Trophoblast cell (in vitro differentiated cells and primary cell): ENCODE measurements around the gene ACOT11.
"Not testable (repeated sequence)": the region's sequence is repeated elsewhere in the genome, so short reads cannot be mapped to it uniquely, and the experiment has no call there.

ENCODE experiments used
- DNase-seq, 2 donors: peaks; one replicate each; pipeline ENCODE4 v3.0.0-alpha.2; 2016
- H2AFZ ChIP-seq: 2 replicates; pipeline ENCODE4 v1.6.1; 2013; ENCODE audit warnings: low read length, moderate library complexity, mild to moderate bottlenecking; ENCODE audit not compliant: insufficient read depth, poor library complexity
- H2AK5ac ChIP-seq: 2 replicates; pipeline ENCODE4 v1.6.1; 2013; ENCODE audit warnings: mild to moderate bottlenecking, low read length
- H2BK120ac ChIP-seq: 2 replicates; pipeline ENCODE4 v1.6.1; 2013; ENCODE audit warnings: low read length, mild to moderate bottlenecking, moderate library complexity; ENCODE audit not compliant: insufficient read depth, poor library complexity
- H2BK12ac ChIP-seq: 2 replicates; pipeline ENCODE4 v1.6.1; 2013; ENCODE audit warnings: mild to moderate bottlenecking, low read length, moderate library complexity
- H2BK5ac ChIP-seq: 2 replicates; pipeline ENCODE4 v1.6.1; 2013; ENCODE audit warnings: low read length, low read depth, moderate library complexity, mild to moderate bottlenecking; ENCODE audit not compliant: poor library complexity
- H3K14ac ChIP-seq: 2 replicates; pipeline ENCODE4 v1.6.1; 2013; ENCODE audit warnings: mild to moderate bottlenecking, low read length
- H3K18ac ChIP-seq: 2 replicates; pipeline ENCODE4 v1.6.1; 2013; ENCODE audit warnings: mild to moderate bottlenecking, low read length
- H3K23ac ChIP-seq: 2 replicates; pipeline ENCODE4 v1.6.1; 2013; ENCODE audit warnings: low read length
- H3K27ac ChIP-seq: 2 replicates; pipeline ENCODE4 v1.5.1; 2013; ENCODE audit warnings: low read depth, mild to moderate bottlenecking, inconsistent platforms, low read length, moderate library complexity
- H3K27me3 ChIP-seq: 2 replicates; pipeline ENCODE4 v1.6.1; 2013; ENCODE audit warnings: inconsistent platforms, mild to moderate bottlenecking, low read length, moderate library complexity; ENCODE audit not compliant: insufficient read depth
- H3K36me3 ChIP-seq, 2 experiments: 1 replicate in 1 of 2; 2 replicates in 1 of 2; pipeline ENCODE4 v1.6.1; 2013; ENCODE audit warnings: low read length in 2 of 2, mild to moderate bottlenecking in 2 of 2, moderate library complexity in 1 of 2; ENCODE audit not compliant: insufficient read depth in 2 of 2, control insufficient read depth in 1 of 2
- H3K4ac ChIP-seq: 2 replicates; pipeline ENCODE4 v1.6.1; 2013; ENCODE audit warnings: low read depth, mild to moderate bottlenecking, low read length, moderate library complexity
- H3K4me1 ChIP-seq, 2 experiments: 1 replicate in 1 of 2; 2 replicates in 1 of 2; pipeline ENCODE4 v1.6.1; 2013; ENCODE audit warnings: low read length in 2 of 2, mild to moderate bottlenecking in 2 of 2, moderate library complexity in 1 of 2; ENCODE audit not compliant: insufficient read depth in 2 of 2, control insufficient read depth in 1 of 2
- H3K4me2 ChIP-seq: 2 replicates; pipeline ENCODE4 v1.6.1; 2013; ENCODE audit warnings: inconsistent platforms, mild to moderate bottlenecking, low read length, moderate library complexity
- H3K4me3 ChIP-seq: 2 replicates; pipeline ENCODE4 v1.5.1; 2013; ENCODE audit warnings: mild to moderate bottlenecking, low read depth, low read length, inconsistent platforms
- H3K79me1 ChIP-seq: one replicate; pipeline ENCODE4 v1.6.1; 2013; ENCODE audit warnings: low read length
- H3K79me2 ChIP-seq: 2 replicates; pipeline ENCODE4 v1.6.1; 2013; ENCODE audit warnings: low read length, mild to moderate bottlenecking; ENCODE audit not compliant: control insufficient read depth, insufficient read depth, poor library complexity
- H3K9ac ChIP-seq: 2 replicates; pipeline ENCODE4 v1.6.1; 2013; ENCODE audit warnings: mild to moderate bottlenecking, low read length
- H3K9me3 ChIP-seq: 2 replicates; pipeline ENCODE4 v1.6.1; 2013; ENCODE audit warnings: low read depth, mild to moderate bottlenecking, control low read depth, inconsistent platforms, low read length; ENCODE audit not compliant: insufficient read depth
- H4K12ac ChIP-seq: 2 replicates; pipeline ENCODE4 v1.6.1; 2013; ENCODE audit warnings: low read depth, mild to moderate bottlenecking, low read length, moderate library complexity
- H4K8ac ChIP-seq: 2 replicates; pipeline ENCODE4 v1.6.1; 2013; ENCODE audit warnings: low read depth, mild to moderate bottlenecking, low read length, moderate library complexity
- H4K91ac ChIP-seq: one replicate; pipeline ENCODE4 v1.6.1; 2013; ENCODE audit warnings: low read depth, mild to moderate bottlenecking, low read length, moderate library complexity
- WGBS: extraction: QIAGEN DNeasy Blood & Tissue Kit; methylation state at CpG from one replicate; pipeline ENCODE4 v1.1.7; 2013; ENCODE audit warnings: missing lambda C conversion rate; ENCODE audit not compliant: insufficient read length, insufficient coverage; ENCODE audit errors: extremely low coverage; 5-methylcytosine and 5-hydroxymethylcytosine counted together

ACOT11 gene

GRCh38 chr1:54507033-54507870 is 40.8 kb upstream of the ACOT11 start:
- peak overlapping the region; percentile 9 for H3K4ac ChIP-seq
- H2BK12ac ChIP-seq = peak overlapping the region; percentile 75
- H3K4me1 ChIP-seq = peaks cover 13 to 14% of the 10 kb centered on the region in 2 experiments
- no peaks in the 10 kb centered on the region for H3K36me3 ChIP-seq
- H3K4me3 ChIP-seq = no peak overlapping the region
- H4K12ac ChIP-seq = no peak overlapping the region
- no peak overlapping the region for H3K23ac ChIP-seq
- H2AK5ac ChIP-seq = peak overlapping the region; percentile 45
- H2AFZ ChIP-seq = peak overlapping the region; percentile 21
- no CpG with 5 or more reads among the region's 17 CpGs for WGBS
- peak overlapping the region; percentile 37 for H2BK5ac ChIP-seq
- peaks cover 18% of the 10 kb centered on the region for H3K79me1 ChIP-seq
- peak overlapping the region; percentile 46 for H4K8ac ChIP-seq
- DNase-seq = no peak
- H3K14ac ChIP-seq = peak overlapping the region; percentile 55
- no peaks in the 10 kb centered on the region for H3K27me3 ChIP-seq
- no peak overlapping the region for H3K4me2 ChIP-seq
- H3K18ac ChIP-seq = peak overlapping the region; percentile 48
- H3K9ac ChIP-seq = no peak overlapping the region
- peak overlapping the region; percentile 71 for H2BK120ac ChIP-seq
- H4K91ac ChIP-seq = peak overlapping the region; percentile 82
- H3K9me3 ChIP-seq = no peaks in the 10 kb centered on the region
- H3K79me2 ChIP-seq = no peaks in the 10 kb centered on the region
- H3K27ac ChIP-seq = no peak overlapping the region

GRCh38 chr1:54510715-54511270 is 37.2 kb upstream of the ACOT11 start:
- Histone ChIP-seq H3K79me1 (peaks cover 5% of the 10 kb centered on the region), H2BK12ac (no peak overlapping the region), H3K4ac (no peak overlapping the region), H4K12ac (no peak overlapping the region), H2BK120ac (no peak overlapping the region), H3K4me2 (no peak overlapping the region), H3K14ac (no peak overlapping the region), H3K36me3 (no peaks in the 10 kb centered on the region), H4K91ac (peak overlapping the region; percentile 2), H2AFZ (no peak overlapping the region), H3K4me3 (no peak overlapping the region), H3K4me1 (peaks cover 3 to 10% of the 10 kb centered on the region in 2 experiments), H3K18ac (no peak overlapping the region), H3K9me3 (no peaks in the 10 kb centered on the region), H2AK5ac (no peak overlapping the region), H3K79me2 (no peaks in the 10 kb centered on the region), H3K23ac (no peak overlapping the region), H3K27me3 (no peaks in the 10 kb centered on the region), H3K27ac (no peak overlapping the region), H3K9ac (no peak overlapping the region), H2BK5ac (no peak overlapping the region), H4K8ac (no peak overlapping the region)
- no peak for DNase-seq
- WGBS = no CpG with 5 or more reads among the region's 3 CpGs

GRCh38 chr1:54513921-54514580 is 34.0 kb upstream of the ACOT11 start:
- H3K4ac ChIP-seq, H3K27me3 ChIP-seq, H3K79me1 ChIP-seq, H3K36me3 ChIP-seq, H2AK5ac ChIP-seq, H4K12ac ChIP-seq, H3K27ac ChIP-seq, H3K23ac ChIP-seq, H3K4me2 ChIP-seq, H3K9ac ChIP-seq, H3K14ac ChIP-seq, H2BK5ac ChIP-seq, H3K4me1 ChIP-seq, H3K79me2 ChIP-seq, H3K4me3 ChIP-seq, H3K18ac ChIP-seq, H2AFZ ChIP-seq, H2BK120ac ChIP-seq, H3K9me3 ChIP-seq: not testable (repeated sequence)
- Histone ChIP-seq H4K91ac (peak overlapping the region; percentile 32), H2BK12ac (peak overlapping the region; percentile 7), H4K8ac (peak overlapping the region; percentile 53)
- no CpG with 5 or more reads among the region's 24 CpGs for WGBS
- DNase-seq = peak; percentile 63 to 76

- H2AFZ ChIP-seq = peak overlapping the region; percentile 30
- WGBS = no CpG with 5 or more reads among the region's 4 CpGs
- H3K27ac ChIP-seq = peak overlapping the region; percentile 46
Measured at GRCh38 chr1:54516249-54516920, 31.6 kb upstream of the ACOT11 start.

More at GRCh38 chr1:54516249-54516920, 31.6 kb upstream of the ACOT11 start:
- peak overlapping the region; percentile 35 for H4K12ac ChIP-seq
- H2AK5ac ChIP-seq = peak overlapping the region; percentile 80
- peak overlapping the region; percentile 87 for H4K91ac ChIP-seq
- no peaks in the 10 kb centered on the region for H3K36me3 ChIP-seq
- no peak overlapping the region for H3K9ac ChIP-seq
- peaks cover 3% of the 10 kb centered on the region for H3K79me2 ChIP-seq
- H4K8ac ChIP-seq = no peak overlapping the region
- H2BK5ac ChIP-seq = peak overlapping the region; percentile 42
- no peak overlapping the region for H3K23ac ChIP-seq
- peak overlapping the region; percentile 18 for H3K14ac ChIP-seq
- no peak for DNase-seq
- H3K4me2 ChIP-seq = no peak overlapping the region
- no peaks in the 10 kb centered on the region for H3K9me3 ChIP-seq
- H3K79me1 ChIP-seq = peaks cover 8% of the 10 kb centered on the region
- peak overlapping the region; percentile 72 for H3K18ac ChIP-seq
- H3K4ac ChIP-seq = peak overlapping the region; percentile 15
- H3K4me3 ChIP-seq = no peak overlapping the region
- peak overlapping the region; percentile 90 for H2BK12ac ChIP-seq
- H2BK120ac ChIP-seq = peak overlapping the region; percentile 56
- peaks cover 9 to 10% of the 10 kb centered on the region in 2 experiments for H3K4me1 ChIP-seq
- no peaks in the 10 kb centered on the region for H3K27me3 ChIP-seq
